ENCODE measurements around the gene RSRC1. TPM values are rescaled to one million over a fixed set of nuclear protein-coding genes. Genes with fewer than 3 reads are reported as not detected.
"Not testable (repeated sequence)": the region's sequence is repeated elsewhere in the genome, so short reads cannot be mapped to it uniquely, and the experiment has no call there.

RSRC1 gene
- polyA plus RNA-seq, 1 experiment = 2.7 TPM

DNA sequence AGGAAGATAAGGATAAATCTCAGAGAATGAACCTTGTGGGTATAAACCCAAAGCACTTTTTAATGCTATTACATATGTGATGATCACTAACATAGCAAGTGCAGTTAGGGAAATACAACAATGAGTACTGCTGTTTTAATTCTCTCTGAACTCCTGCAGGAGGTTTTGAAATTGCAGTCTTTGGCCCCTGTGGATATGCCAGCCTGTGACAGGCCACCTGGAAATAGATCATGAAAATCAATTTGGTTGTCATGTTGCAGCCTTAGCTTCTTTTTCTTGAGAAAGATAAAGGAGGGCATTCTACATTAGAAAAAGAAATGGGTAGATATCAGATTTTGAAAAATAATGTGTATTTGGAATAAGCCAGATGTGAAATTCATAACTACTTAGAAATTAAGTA lies 103.6 kb downstream of the RSRC1 start:
- H3K4me3 ChIP-seq (ENCODE audit: low read depth, low read length) = no peak overlapping the region
- TF ChIP-seq, protein P1, sequence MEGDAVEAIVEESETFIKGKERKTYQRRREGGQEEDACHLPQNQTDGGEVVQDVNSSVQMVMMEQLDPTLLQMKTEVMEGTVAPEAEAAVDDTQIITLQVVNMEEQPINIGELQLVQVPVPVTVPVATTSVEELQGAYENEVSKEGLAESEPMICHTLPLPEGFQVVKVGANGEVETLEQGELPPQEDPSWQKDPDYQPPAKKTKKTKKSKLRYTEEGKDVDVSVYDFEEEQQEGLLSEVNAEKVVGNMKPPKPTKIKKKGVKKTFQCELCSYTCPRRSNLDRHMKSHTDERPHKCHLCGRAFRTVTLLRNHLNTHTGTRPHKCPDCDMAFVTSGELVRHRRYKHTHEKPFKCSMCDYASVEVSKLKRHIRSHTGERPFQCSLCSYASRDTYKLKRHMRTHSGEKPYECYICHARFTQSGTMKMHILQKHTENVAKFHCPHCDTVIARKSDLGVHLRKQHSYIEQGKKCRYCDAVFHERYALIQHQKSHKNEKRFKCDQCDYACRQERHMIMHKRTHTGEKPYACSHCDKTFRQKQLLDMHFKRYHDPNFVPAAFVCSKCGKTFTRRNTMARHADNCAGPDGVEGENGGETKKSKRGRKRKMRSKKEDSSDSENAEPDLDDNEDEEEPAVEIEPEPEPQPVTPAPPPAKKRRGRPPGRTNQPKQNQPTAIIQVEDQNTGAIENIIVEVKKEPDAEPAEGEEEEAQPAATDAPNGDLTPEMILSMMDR (IDR thresholded peaks at IDR 0.05; ENCODE audit: insufficient read depth, low read depth, low read length) = no peak
- POLR2A ChIA-PET = no interaction called here
- DNase-seq (ENCODE audit: low read depth) = no peak
- no peaks in the 10 kb centered on the region for H3K36me3 ChIP-seq (ENCODE audit: control insufficient read depth, insufficient read depth, low read length)
- H3K27me3 ChIP-seq (ENCODE audit: control insufficient read depth, insufficient read depth, low read length) = no peaks in the 10 kb centered on the region
- CTCF ChIA-PET = no interaction called here

DNA sequence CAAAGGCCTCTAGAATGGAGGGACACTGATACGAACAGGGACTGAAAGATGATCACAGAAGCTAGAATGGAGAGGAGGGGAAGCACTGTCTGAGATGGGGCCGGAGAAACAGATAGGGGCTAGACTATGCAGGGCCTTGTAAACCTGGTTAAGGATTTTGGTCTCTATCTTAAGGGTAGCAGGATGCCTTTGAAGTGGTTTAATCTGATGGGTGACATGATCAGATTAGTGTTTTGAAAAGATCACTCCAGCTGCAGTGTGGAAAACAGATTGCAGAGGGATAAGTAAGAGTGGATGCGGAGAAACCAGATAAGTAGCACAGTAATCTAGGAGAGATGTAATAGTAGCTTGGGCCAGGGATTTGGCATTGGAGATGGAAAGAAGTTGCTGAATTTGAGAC lies 108.1 kb downstream of the RSRC1 start:
- CTCF ChIA-PET = no interaction called here
- DNase-seq (ENCODE audit: low read depth) = no peak
- TF ChIP-seq, protein P1 (IDR thresholded peaks at IDR 0.05; ENCODE audit: insufficient read depth, low read depth, low read length) = no peak
- no peaks in the 10 kb centered on the region for H3K36me3 ChIP-seq (ENCODE audit: control insufficient read depth, insufficient read depth, low read length)
- no peak overlapping the region for H3K4me3 ChIP-seq (ENCODE audit: low read depth, low read length)
- no peaks in the 10 kb centered on the region for H3K27me3 ChIP-seq (ENCODE audit: control insufficient read depth, insufficient read depth, low read length)
- POLR2A ChIA-PET = no interaction called here

DNA sequence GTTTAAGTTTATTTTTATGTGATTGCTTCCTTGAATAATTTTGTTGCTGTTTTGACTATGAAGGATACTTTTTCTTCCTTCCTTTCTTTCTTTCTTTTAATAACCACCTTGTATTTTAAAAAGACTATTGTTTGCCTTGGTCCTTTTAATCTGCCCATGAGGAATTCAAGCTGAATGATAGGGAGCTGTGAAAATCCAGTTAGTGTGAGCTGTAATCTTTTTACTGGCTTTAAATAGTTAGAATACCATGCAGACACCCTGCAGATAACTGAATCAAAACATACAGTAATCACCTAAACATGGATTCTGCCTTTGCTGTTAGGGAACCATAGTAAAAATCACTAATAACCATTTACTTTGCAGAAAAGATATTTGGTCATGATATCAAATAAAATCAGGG lies 110.7 kb downstream of the RSRC1 start:
- Histone ChIP-seq H3K36me3 (ENCODE audit: control insufficient read depth, insufficient read depth, low read length) (no peaks in the 10 kb centered on the region), H3K4me3 (ENCODE audit: low read depth, low read length) (no peak overlapping the region), H3K27me3 (ENCODE audit: control insufficient read depth, insufficient read depth, low read length) (no peaks in the 10 kb centered on the region)
- TF ChIP-seq, protein P1 (IDR thresholded peaks at IDR 0.05; ENCODE audit: insufficient read depth, low read depth, low read length) = no peak
- ChIA-PET CTCF (no interaction called here), POLR2A (interaction anchor here (0.6 kb wide), 1 partner anchor 733 kb away, joined by 13 read pairs; no protein-coding TSS in a partner anchor)
- DNase-seq (ENCODE audit: low read depth) = no peak

DNA sequence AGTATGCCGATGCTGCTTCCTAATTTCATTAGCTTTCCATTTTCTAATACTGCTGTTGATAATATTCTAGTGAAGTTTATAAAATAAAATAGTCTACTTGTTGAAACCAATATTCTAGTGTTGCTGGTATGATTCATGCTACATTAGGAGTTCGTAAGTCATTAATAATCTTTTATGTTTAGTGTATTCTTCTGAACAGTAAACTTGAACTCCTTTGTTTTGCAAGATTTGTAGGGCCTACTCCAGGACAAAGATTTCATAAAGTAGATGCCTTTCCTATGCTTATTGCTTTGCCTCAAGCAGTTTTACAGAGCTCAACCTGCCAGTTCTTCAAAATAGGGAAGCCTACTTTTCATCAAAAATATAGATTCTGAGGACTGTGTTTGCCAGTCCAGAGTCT lies 111.5 kb downstream of the RSRC1 start:
- Histone ChIP-seq H3K4me3 (ENCODE audit: low read depth, low read length) (no peak overlapping the region), H3K36me3 (ENCODE audit: control insufficient read depth, insufficient read depth, low read length) (no peaks in the 10 kb centered on the region), H3K27me3 (ENCODE audit: control insufficient read depth, insufficient read depth, low read length) (no peaks in the 10 kb centered on the region)
- ChIA-PET POLR2A (interaction anchor here (0.6 kb wide), 1 partner anchor 733 kb away, joined by 13 read pairs; no protein-coding TSS in a partner anchor), CTCF (no interaction called here)
- TF ChIP-seq, protein P1 (IDR thresholded peaks at IDR 0.05; ENCODE audit: insufficient read depth, low read depth, low read length) = no peak
- no peak for DNase-seq (ENCODE audit: low read depth)

DNA sequence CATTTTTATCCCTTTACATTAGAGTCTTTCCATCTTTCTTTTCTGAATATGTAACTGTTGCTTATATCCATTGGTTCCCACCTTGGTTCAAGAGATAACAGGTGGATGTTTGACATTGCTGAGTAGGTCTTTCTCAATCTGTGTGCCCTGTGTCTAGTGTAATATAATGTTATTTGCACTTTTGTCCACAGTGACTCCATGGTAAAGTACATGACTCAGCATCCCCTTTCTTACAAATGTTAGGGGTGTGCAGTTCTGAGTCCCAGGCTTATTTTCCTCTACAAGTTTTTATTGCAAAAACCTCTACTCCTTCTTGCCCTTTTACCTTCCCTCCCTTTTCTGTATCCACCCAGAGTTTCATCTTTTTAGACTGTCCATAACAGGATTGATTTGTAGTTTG lies 116.5 kb downstream of the RSRC1 start:
- ChIA-PET POLR2A (no interaction called here), CTCF (interaction anchor here (1.3 kb wide), 1 partner anchor 18 kb away, joined by 3 read pairs; no protein-coding TSS in a partner anchor)
- Histone ChIP-seq H3K27me3 (ENCODE audit: control insufficient read depth, insufficient read depth, low read length) (no peaks in the 10 kb centered on the region), H3K4me3 (ENCODE audit: low read depth, low read length) (no peak overlapping the region), H3K36me3 (ENCODE audit: control insufficient read depth, insufficient read depth, low read length) (no peaks in the 10 kb centered on the region)
- TF ChIP-seq, protein P1 (IDR thresholded peaks at IDR 0.05; ENCODE audit: insufficient read depth, low read depth, low read length) = no peak
- no peak for DNase-seq (ENCODE audit: low read depth)

DNA sequence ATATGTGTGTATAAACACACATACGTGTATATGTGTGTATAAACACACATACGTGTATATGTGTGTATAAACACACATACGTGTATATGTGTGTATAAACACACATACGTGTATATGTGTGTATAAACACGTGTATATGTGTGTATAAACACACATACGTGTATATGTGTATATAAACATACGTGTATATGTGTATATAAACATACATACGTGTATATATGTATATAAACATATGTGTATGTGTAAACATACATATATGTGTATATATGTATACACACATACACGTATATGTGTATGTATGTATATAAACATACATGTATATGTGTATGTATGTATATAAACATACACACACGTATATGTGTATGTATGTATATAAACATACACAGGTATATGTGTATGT lies 119.1 kb downstream of the RSRC1 start:
- CTCF ChIA-PET; H3K27me3 ChIP-seq (ENCODE audit: control insufficient read depth, insufficient read depth, low read length); H3K4me3 ChIP-seq (ENCODE audit: low read depth, low read length); DNase-seq (ENCODE audit: low read depth); POLR2A ChIA-PET; H3K36me3 ChIP-seq (ENCODE audit: control insufficient read depth, insufficient read depth, low read length): not testable (repeated sequence)
